ENCODE data around the gene DIPK1C. TPM values are rescaled to one million over a fixed set of nuclear protein-coding genes. Genes with fewer than 3 reads are reported as not detected.

The DIPK1C gene
- total and polyA plus RNA-seq, 9 of the 15 experiments (the other 6 are each of a cell fraction or from before 2014, with no cell fraction given), result 0.04 to 0.32 (median 0.15) TPM; not detected in 2

DNA sequence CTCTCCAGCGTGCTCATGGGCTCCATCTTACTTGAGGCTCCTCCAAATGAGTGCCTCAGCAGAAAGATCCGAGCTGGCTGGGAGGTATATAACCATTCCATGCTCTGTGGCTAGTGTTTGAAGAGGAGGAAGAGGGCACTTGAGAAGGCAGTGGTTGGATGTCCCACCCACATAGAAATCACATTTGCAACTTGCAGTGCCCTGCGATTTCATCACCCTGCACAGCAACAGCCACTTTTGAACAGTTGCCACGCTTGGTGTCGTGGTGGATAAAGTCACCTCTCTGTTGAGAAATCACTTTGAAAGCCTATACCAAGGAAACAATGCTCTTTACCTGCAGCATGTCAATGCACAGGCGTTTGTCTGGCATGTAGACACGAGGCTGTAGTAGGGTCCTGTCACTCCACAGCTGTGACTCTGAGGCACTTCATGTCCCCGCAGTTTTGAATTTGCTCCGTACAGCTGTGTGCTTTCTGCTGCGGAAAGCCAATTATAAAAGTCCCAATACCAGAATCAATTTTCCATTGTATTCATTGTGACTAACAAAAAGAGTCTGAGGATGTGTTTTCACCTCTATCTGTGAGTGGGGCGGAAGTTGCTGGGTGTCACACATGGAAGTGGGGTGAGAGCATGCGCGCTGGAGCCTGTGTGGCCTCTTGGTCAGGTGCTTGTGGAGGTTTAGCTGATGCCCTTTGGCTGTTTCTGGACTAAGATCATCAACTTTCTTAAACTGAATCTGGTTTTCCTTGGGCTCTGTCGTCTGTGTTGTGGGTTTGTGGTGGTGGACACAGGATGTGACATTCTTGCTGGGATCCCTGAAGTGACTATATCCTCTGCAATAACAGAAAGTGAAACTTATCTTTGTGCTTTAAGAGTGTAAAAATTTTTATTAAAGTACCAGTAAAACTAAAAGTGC lies 41.9 kb upstream of the DIPK1C start (continued):
- TF ChIP-seq, protein P1, sequence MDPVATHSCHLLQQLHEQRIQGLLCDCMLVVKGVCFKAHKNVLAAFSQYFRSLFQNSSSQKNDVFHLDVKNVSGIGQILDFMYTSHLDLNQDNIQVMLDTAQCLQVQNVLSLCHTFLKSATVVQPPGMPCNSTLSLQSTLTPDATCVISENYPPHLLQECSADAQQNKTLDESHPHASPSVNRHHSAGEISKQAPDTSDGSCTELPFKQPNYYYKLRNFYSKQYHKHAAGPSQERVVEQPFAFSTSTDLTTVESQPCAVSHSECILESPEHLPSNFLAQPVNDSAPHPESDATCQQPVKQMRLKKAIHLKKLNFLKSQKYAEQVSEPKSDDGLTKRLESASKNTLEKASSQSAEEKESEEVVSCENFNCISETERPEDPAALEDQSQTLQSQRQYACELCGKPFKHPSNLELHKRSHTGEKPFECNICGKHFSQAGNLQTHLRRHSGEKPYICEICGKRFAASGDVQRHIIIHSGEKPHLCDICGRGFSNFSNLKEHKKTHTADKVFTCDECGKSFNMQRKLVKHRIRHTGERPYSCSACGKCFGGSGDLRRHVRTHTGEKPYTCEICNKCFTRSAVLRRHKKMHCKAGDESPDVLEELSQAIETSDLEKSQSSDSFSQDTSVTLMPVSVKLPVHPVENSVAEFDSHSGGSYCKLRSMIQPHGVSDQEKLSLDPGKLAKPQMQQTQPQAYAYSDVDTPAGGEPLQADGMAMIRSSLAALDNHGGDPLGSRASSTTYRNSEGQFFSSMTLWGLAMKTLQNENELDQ (CRISPR knock-in tag; IDR thresholded peaks at IDR 0.05; ENCODE audit: borderline replicate concordance), result no peak
- TF ChIP-seq HNRNPH1 (optimal IDR thresholded peaks at IDR 0.05; ENCODE audit: low read depth, low read length), result no peak
- TF ChIP-seq ZNF3 (CRISPR knock-in tag; IDR thresholded peaks at IDR 0.05), result no peak
- TF ChIP-seq ZNF431 (CRISPR knock-in tag; IDR thresholded peaks at IDR 0.05), result no peak
- no peak for TF ChIP-seq MEF2A (IDR thresholded peaks at IDR 0.05; ENCODE audit: control insufficient read depth, low read depth, low read length)
- TF ChIP-seq ZNF561 (CRISPR knock-in tag; conservative IDR thresholded peaks at IDR 0.05), result no peak
- TF ChIP-seq MCM2 (IDR thresholded peaks at IDR 0.05; ENCODE audit: low read depth), result no peak
- no peak for TF ChIP-seq ZBTB2 (IDR thresholded peaks at IDR 0.05)
- no peak for TF ChIP-seq RBM34 (IDR thresholded peaks at IDR 0.05; ENCODE audit: borderline replicate concordance, insufficient read depth, low read length)
- TF ChIP-seq TARDBP (IDR thresholded peaks at IDR 0.05), result no peak
- TF ChIP-seq ZBTB34 (CRISPR knock-in tag; IDR thresholded peaks at IDR 0.05), result no peak
